Activated CD8-positive, alpha-beta memory T cell treated with anti-CD3 and anti-CD28 coated beads, Interleukin-2, amount 50 U/mL, for 24 hours (primary cell): Measurements from ENCODE around the gene WNT10A.
"Not testable (repeated sequence)": the region's sequence is repeated elsewhere in the genome, so short reads cannot be mapped to it uniquely, and the experiment has no call there.

Experiments
- DNase-seq: peaks from one replicate; pipeline ENCODE4 v3.0.0-alpha.2; 2020; ENCODE audit errors: extremely low read depth

The WNT10A gene

DNA sequence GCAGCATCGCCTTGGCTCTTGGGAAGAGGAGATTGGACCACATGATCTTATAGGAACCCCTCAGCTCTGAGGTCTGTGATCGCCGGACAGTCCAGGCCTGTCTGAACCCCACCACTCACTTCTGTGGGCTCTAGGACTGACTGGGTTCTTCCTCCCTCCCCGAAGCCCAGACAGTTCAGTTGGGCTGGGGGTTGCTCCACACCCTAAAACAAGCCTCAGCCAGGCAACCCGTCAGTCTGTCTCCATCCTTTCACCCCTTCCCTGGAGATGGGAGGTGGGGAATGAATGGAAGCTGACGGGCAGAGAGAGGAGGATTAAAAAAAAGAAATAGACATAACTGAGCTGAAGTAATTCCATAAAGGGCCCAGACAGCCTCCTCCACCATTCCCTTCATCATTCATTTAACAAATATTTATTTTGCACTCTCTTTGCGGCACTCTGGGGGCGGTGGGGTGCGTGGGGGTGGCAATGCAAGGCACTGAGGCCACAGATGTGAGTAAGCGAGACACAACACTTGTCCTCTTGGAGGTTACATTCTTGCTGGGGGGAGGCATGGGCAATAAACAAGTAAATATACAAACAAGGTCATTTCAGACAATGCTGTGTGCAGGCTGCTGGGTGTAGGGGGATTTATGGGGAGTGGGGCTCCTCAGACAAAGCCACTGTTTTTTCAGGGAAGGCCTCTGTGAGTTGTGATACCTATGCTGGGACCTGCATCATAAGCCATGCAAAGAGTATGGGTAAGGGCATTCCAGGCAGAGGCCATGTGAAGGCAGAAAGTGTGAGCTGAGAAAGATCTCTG is 12.9 kb downstream of the WNT10A start:
- DNase-seq, result no peak

DNA sequence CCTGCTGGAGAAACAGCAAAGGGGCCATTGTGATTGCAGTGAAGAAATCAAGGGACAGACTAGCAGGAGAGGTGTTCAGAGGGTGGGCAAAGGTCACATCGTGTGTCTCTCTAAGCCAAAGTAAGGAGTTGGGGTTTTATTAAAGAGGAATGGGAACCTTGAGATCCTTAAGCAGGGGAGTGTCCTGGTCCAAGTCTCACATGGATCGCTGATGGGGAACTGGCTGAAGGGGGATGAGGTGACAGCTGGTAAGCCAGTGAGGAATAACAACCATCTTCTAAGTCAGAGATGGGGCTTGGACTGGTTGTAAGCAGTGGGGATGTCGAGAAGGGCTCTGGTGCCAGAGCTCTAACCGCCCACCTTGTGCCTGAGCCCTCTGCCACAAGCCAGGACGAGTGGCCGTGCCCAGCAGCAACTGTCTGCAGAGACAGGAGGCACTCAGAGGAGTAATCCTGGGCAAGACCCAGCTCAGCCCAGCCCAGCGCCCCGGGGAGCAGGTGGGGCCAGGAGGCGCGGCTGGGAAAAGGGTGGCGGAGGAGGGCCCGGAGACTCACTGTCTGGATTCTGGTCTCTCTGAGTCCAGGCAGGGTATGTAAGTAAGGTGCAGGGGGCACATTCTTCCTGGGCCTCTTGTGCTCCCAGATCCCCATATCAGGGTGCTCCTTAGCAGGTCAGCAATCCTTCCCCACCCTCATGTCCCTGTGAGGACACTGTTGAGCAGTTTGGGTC is 13.7 kb downstream of the WNT10A start:
- DNase-seq, result no peak

DNA sequence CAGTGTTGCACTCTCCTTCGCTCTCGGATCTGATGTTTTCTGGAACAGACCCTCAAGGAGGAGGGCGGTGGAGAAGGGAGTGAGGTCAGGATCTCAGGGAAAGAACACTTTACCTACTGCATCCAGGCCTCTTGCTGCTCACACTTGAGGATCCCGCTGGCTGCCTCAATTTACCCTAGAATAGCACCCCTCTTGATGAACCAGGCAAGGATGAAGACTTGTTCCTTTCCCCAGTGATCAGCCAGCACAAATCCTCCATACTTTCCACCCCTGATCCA is 14.2 kb downstream of the WNT10A start:
- DNase-seq, result no peak

DNA sequence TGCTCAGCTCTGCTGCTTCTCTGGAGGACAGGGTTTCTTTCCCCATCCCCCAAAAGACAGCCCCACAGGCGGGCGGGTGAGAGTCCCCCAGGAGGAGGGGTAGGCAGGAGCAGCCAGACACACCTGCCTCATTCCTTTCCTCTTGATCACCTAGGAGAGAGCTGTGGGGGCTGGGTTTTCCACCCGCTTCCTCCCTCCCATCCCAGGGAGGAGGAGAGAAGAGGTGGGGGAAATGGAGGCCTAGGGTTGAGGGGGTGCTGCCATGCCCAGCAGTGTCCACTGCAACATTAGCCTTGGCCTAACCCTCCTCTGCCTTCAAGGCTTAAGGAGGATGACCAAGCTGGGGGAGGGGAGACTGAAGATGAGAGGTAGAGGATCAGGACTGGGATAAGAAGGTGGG is 14.7 kb downstream of the WNT10A start:
- no peak for DNase-seq

DNA sequence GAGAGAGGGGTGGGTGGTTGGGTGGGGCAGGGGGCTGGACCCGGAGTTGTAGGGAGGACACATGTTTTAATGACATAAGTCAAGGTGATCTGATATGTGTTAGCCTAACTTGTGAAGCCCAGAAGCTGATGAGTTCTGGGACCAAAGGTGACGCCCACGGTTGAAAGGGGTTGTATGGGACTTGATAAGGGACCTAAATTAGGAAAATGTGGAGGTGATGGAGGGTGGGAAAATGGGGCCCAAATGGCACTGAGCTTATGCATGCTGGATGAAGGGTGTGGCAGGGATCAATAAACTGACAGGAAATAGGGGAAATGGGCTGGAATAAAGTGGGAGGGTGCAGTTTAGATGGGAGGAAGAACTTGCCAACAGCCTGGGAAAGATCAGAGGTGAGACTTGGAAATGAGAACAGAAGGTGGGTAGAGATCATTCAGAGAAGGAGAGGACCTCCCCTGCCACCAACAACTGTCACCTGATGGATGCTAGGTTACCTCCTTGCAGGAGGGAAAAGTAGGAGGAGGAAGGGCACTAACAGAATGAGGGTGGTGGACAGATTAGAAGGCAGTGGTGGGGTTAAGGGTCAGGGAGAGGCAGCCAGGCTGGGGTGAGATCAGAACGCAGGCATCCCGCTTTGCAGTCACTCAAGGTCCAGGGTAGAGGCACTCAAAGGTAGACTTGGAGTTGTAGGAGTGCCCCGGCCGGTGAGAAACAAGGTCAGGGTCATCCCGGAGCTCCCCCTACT is 15.3 kb downstream of the WNT10A start:
- DNase-seq, result no peak

DNA sequence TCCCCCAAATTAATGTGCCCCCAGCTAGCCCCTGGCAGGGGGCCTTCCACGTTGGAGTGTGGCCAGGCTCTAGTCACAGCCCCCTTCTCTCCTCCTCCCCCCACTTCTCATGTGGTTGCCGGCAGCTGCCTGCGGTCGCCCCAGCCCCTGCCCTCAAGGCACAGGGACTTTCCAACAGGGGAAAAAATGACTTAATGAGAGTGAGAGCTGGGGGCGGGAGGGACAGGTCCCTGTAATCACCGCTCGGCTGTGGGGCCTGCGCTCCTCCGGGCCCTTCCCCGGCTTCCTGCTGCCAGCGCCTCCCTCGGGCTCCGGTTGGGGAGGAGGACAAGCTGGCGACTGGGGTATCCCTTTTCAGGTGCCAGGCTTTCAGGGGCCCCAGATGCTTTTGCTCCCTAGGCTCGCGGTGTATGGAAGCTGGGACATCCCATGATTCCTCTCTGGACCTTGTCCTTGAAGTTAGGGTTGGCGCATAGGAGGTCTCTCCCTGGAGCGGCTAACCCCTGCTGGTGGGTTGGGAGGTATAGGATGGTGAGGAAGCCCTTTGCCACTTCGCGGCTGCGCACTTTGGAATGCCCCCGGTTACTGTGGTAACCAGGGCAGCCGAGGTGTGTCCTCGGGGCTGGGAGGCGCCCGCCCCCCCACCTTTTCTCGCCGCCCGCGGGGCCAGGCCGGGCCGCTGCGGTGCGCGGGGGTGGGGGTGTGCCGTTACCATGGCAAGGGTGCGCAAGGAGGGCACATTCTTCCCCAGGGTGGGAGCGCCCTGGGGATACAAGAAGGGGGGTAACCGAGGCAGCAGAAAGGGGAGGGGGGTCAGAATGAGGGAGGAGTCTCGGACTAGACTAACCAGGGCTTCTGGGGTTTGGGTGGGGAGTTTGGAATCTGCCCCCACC is 16.1 kb downstream of the WNT10A start:
- DNase-seq, result peak; percentile 75

DNA sequence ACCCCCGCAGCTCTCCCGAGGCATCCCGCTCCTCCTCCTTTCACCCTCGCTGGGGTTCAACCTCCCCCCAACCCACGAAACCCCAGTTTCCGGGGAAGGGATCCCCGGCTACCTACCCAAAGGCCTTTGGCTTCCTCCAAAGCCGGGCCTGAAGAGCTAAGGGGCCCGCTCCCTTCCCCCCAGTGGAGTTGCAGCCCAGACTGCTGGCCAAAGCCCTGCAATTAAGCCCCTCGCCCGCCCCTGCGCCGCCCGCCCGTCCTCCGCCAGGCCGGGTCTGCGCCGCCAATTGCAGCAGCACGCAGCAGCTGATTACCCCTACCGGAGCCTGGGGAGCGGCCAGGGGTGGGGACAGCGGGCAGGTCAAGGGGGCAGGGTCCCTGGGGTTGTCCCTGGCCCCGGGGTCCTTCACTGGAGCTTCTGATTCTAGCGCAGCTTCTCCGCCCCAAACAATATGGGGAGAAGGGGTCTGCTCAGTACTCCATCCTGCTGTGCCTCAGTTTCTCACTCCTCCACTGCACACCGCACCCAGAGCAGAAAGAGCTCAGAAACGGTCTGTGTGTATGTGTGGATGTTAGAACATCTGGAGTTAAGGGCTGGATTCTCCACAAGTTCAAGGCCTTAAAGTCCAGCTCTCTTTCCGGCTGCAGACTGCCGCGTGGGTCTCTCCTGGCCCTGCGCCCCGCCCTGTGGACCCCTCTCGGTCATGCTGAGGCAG is 16.9 kb downstream of the WNT10A start:
- no peak for DNase-seq

DNA sequence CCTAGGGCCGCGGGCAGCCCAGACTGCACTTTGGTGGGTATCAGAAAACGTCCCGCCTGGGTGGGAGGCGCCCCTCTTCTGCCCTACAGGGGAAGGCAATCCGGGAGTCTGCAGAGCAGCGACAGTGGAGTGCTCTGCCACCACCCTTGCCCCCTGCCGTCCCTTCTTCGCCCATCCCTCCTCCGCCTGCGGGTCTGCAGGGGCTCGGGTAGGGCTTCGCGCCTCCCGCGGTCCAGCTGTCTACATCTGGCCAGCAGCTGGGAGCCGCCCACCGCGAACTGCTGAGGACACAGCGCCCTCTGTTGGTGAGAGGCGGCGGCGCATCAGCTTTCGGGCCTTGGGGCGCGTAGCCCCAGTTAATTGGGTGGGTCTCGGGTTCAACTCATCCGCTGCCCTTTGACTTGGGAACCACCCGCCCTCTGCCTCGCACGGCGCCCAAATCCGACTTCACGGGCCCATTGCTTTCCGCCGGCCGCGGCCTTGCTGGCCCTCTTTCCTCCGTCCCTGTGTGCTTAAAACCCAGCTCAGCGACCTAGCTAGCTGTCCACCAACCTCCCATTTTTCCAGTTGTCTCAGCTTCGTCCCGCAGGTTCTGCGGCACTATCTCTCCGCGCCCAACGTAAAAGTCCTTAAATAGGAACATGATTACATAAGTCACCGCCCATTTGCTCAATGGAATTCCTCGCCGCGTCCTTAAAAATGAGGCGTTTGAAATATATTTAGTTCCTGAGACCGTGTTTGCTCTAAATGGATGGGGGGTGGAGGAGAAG is 17.6 kb downstream of the WNT10A start:
- peak; percentile 59 for DNase-seq

DNA sequence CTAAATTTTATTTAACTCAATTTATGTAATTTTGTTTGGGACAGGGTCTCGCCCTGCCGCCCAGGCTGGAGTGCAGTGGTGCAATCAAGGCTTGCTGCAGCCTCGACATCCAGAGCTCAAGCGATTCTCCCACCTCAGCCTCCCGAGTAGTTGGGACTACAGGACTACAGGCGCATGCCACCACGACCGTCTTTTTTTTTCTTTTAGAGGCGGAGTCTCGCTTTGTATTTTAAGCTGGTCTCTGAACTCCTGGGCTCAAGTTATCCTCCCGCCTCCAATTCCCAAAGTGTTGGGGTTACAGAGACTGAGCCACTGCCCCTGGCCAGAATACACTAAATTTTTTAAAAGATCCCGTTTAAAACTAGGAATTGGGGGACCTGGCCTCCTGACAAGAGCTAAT is 18.5 kb downstream of the WNT10A start:
- DNase-seq, result no peak

DNA sequence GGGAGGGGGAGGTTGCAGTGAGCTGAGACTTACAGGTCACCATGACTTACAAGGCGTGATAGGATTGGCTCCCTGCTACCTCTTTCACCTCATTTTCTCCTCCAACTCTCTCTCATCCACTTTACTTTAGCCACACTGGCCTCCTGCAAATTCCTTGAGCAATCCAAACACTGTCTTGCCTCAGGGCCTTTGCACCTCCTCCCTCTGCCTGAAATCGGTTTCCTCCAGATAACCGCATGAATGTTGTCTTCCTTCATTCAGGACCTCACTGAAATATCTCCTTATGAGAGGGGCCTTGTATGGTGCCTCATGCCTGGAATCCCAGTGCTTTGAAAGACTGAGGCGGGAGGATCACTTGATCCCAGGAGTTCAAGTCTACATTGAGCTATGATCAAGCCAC is 21.8 kb downstream of the WNT10A start:
- no peak for DNase-seq

DNA sequence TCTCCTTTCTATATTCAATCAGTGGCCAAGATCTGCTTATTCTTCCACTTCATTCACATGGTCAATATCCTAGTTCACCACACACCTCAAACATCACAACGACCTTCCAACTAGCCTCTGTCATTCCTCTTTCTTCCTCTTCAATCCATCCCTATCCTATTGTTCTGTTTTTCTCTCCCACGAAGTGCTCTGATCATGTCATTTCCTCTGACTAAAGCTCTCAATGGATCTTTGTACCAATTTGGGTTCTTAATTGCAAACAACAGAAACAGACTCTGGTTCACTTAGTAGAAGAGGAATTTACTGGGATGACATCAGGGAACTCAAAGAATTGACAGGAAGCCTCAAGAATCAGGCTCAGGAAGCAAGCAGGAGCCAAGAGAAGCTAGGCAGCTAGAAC is 23.5 kb downstream of the WNT10A start:
- DNase-seq, result no peak

DNA sequence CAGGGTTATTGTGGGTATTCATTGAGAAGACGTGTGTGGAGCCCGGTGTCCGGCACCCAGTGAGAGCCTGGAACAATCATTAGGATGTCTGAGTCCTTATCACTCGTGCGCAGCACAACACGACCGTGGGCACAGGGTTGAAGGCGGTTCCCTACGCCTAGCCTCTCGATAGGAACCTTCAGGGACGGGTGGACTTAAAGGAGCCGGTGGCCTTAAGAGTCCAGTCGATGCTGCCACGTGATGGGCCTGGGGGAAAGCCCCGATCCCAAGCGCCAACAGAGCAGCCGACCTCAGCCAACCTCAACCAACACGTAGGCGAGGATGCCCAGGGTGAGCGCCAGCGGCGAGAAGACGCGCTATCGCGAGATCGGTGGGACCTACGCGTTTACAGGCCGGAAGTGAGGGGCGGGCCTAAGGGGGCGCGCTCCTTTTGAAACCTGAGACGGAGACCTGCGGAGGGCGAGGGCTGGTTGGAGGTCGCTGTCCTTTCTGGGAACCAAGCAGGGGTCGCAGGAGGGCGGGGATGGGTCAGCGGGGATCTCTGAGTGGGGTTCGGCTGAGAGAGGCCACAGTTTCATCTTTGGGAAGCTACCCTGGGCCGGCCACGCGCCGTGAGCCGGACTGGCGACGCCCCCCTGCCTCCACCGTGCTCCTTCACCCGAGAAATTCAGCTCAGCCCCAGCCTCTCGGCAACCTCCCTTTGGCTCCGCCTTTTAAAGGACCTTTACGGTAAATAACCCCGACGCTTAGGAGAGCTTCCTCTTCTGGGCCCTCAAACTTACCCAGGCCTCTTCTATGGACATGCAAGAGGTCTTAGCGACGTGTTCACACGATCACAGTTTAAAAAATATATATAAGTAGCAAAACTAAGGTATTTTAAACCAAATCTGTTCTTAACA is 28.3 kb downstream of the WNT10A start:
- peak; percentile 69 for DNase-seq

DNA sequence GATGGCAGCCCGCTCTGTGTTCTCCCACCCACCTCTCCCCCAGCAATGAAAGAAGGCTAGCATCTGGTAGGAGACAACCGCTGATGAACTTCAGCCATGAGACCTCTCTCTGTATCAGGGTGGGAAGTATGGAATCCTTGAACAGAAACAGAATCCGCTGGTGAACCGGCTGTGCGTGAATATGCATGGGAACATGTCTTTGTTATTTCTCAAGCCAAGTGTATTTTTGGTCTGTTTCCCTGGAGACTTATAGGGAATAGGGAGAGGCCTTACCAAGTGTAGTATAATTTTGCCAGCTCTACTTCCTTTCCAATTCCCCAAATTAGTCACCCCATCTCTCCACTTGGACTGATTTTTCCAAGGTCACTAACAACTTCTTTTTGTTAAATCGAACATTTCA is 30.1 kb downstream of the WNT10A start:
- no peak for DNase-seq

DNA sequence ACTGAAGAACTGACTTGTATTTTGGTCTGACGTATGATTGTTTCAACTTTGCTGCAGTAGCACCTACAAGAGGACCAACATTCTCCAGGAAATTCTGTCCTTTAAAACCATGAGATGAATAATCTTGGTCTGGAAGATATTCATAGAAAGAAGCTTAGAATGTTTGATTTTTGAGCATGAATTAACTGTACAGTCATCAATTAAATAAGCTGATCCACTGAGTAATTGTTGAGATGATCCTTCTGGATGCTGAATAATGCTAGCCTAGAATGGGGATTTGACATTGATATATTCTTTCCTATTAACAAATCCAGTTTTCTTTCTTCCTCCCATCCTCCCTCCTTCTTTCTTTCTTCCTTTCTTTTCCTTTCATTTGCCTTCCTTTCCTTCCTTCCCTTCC is 39.9 kb downstream of the WNT10A start:
- DNase-seq, result no peak

DNA sequence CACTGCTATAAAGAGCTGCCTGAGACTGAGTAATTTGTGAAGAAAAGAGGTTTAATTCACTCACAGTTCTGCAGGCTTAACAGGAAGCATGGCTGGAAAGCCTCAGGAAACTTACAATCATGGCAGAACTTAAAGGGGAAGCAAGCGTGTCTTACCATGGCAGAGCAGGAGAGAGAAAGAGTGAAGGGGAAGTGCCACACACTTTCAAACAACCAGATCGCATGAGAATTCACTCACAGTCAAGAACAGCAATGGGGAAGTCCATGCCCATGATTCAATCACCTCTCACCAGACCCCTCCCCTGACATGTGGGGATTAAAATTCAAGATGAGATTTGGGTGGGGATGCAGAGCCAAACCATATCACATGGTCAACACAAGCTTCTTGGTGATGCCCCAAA is 44.1 kb downstream of the WNT10A start:
- DNase-seq, result no peak

DNA sequence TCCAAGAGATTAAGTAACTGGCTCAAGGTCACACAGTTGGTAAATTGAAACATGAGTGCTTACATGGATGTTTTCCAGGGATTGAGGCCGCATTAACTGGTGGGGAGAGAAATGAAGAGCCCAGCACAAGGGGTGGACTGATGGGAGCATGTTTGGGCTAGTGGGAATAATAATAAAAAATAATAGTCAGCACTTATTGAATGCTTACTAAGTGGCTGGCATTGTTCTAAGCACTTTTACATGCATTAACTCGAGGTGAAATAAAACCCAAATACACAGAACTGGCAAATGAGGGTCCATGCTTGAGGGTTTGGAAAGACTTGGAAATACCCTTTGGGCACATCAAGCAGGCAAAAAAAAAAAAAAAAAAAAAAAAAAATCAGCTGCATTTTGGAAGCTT is 44.8 kb downstream of the WNT10A start:
- DNase-seq, result no peak

DNA sequence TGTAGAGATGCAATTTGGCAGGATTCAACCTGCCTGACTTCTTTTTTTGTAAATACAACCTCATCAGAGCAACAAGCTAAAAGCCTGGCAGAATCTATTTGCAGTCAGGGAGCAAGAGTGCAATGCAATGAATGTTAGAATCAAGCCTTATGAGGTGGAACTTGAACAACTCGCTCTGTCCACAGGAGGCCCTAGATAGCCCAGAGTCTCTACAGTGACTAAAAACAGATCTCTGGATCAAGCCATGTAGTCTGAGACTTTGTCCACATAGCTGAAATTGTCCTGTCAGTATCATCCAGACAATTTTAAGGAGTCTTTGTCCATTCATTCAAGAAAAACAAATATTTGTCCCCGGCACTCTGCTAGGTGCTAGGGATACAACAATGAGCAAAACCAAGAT is 46.8 kb downstream of the WNT10A start:
- no peak for DNase-seq

DNA sequence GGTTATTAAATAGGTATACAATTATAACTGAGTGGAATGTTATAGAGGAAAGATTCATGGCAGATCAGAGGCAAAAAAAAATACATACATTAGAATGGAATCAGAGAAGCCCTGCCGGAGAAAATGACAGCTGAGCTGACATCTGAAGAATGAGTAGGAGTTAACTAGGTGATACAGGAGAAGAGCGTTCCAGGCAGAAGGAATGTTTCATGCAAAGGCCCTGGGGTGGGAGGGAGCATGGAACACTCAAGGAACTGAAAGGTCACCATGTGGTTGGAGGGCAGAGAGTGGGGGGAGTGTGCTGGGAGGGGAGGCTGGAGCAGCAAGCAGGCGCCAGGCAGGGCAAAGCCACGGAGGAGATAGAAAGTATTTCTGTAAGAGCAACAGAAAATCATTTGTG is 47.2 kb downstream of the WNT10A start:
- no peak for DNase-seq

DNA sequence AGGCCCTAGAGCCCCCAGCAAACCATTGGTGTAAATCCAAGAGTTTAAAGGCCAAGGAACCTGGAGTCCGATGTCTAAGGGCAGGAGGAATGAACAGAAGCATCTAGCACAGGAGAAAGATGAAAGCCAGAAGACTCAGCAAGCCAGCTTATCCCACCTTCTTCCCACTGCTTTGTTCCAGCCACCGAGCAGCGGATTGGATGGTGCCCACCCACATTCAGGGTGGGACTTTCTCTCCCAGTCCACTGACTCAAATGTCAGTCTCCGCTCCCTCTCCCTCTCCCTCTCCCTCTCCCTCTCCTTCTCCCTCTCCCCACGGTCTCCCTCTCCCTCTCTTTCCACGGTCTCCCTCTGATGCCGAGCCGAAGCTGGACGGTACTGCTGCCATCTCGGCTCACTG is 49.8 kb downstream of the WNT10A start:
- DNase-seq, result not testable (repeated sequence)
